Testis (tissue), 2 donors: Measurements from ENCODE around the gene MTAP.

Experiments used
- POLR2A ChIP-seq: fragments of 450-650 bp; IDR thresholded peaks from one replicate; pipeline ENCODE4 v1.6.1; 2017; ENCODE audit warnings: antibody characterized with exemption, mild to moderate bottlenecking, moderate library complexity
- TF ChIP-seq, protein P1 (sequence below), 3 experiments: fragments of 450-650 bp in 2 of 3; fragments of 200-600 bp in 1 of 3; sonication (generic) in 1 of 3; IDR thresholded peaks; one replicate each; pipeline ENCODE4 v1.5.1; 2016 to 2019; ENCODE audit warnings: antibody characterized with exemption in 3 of 3, mild to moderate bottlenecking in 2 of 3, moderate library complexity in 1 of 3

DNA sequence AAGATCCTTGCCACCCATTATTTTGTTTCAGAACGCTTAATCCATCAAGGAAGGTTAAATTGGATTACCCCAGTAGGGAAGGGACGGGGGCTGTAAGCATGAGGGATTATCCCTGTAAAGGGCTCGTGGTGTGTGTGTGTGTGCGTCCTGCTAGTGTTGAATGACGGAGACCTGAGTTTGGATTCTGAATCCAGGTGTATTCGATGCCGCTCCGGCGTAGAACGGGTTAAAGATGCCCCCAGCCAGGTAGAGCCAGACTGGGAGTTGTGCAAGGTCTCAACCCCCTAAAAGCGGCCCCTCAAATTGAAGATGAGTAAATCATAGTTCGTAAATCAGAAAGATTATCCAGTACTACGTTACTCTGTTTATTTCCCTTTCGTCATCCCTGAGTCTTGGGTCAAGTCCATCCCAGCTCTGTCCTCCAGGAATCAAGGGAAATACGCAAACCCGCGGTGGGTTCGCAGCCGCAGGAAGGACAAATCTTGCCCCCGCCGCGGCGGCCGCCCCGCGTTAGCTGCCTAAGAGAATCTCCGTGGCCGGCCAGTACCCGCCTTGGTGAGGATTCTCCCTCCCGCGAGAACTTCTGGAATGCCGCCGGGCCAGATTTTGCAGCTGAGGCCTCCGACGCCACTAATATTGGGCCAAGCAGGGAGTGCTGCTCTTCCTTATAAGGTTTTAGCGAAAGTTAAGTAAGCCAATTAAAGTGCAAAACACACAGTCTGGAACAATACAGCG lies 586 bp upstream of the MTAP start:
- TF ChIP-seq, protein P1, sequence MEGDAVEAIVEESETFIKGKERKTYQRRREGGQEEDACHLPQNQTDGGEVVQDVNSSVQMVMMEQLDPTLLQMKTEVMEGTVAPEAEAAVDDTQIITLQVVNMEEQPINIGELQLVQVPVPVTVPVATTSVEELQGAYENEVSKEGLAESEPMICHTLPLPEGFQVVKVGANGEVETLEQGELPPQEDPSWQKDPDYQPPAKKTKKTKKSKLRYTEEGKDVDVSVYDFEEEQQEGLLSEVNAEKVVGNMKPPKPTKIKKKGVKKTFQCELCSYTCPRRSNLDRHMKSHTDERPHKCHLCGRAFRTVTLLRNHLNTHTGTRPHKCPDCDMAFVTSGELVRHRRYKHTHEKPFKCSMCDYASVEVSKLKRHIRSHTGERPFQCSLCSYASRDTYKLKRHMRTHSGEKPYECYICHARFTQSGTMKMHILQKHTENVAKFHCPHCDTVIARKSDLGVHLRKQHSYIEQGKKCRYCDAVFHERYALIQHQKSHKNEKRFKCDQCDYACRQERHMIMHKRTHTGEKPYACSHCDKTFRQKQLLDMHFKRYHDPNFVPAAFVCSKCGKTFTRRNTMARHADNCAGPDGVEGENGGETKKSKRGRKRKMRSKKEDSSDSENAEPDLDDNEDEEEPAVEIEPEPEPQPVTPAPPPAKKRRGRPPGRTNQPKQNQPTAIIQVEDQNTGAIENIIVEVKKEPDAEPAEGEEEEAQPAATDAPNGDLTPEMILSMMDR (IDR thresholded peaks at IDR 0.05): no peak
- no peak for TF ChIP-seq POLR2A
